Measurements from ENCODE around the gene SUFU. TPM values are rescaled to one million over a fixed set of nuclear protein-coding genes. Genes with fewer than 3 reads are reported as not detected.

Gene SUFU
- total and polyA plus RNA-seq, 8 donors: 0.29 to 26.3 (median 3.7) TPM

GRCh38 chr10:102656791-102657371 lies 153.1 kb downstream of the SUFU start:
- Histone ChIP-seq H3K27ac (peak overlapping the region; percentile 83 to 93 (median 85)), H3K9me3 (no peaks in the 10 kb centered on the region), H3K27me3 (no peaks in the 10 kb centered on the region), H3K4me1 (peaks cover 50 to 99% (median 89%) of the 10 kb centered on the region in 4 donors), H3K36me3 (peaks cover 35 to 74% (median 65%) of the 10 kb centered on the region in 4 donors), H3K4me3 (peak overlapping the region in 1 of 4 donors; percentile 11)
- 66 to 81% (median 73%) methylated on average over 24 to 42 of the region's 42 CpGs for WGBS, 5 donors
- DNase-seq: peak in 1 of 2 donors; percentile 54
- intact Hi-C loops (cut with DNase I; ENCODE audit: low total_unique reads): no loop called here
- TF ChIP-seq POLR2A (IDR thresholded peaks at IDR 0.05) (no peak), POLR2AphosphoS5 (IDR thresholded peaks at IDR 0.05) (no peak), CTCF (IDR thresholded peaks at IDR 0.05) (no peak), EP300 (IDR thresholded peaks at IDR 0.05) (no peak)

GRCh38 chr10:102657451-102657850 lies 153.7 kb downstream of the SUFU start:
- peak overlapping the region; percentile 83 to 93 (median 85) for H3K27ac ChIP-seq
- intact Hi-C loops (cut with DNase I; ENCODE audit: low total_unique reads): no loop called here
- no peak for TF ChIP-seq POLR2AphosphoS5 (IDR thresholded peaks at IDR 0.05)
- TF ChIP-seq EP300 (IDR thresholded peaks at IDR 0.05): no peak
- TF ChIP-seq POLR2A (IDR thresholded peaks at IDR 0.05): no peak
- no peak for TF ChIP-seq CTCF (IDR thresholded peaks at IDR 0.05)
- DNase-seq: no peak
- peaks cover 35 to 69% (median 62%) of the 10 kb centered on the region in 4 donors for H3K36me3 ChIP-seq
- no peaks in the 10 kb centered on the region for H3K9me3 ChIP-seq
- H3K27me3 ChIP-seq: no peaks in the 10 kb centered on the region
- WGBS, 5 donors: 32 to 48% (median 36%) methylated on average over 11 of the region's 11 CpGs
- peak overlapping the region in 1 of 4 donors; percentile 11 for H3K4me3 ChIP-seq
- H3K4me1 ChIP-seq: peaks cover 49 to 93% (median 83%) of the 10 kb centered on the region in 4 donors

GRCh38 chr10:102657984-102658724 lies 154.4 kb downstream of the SUFU start:
- intact Hi-C loops (cut with DNase I; ENCODE audit: low total_unique reads): no loop called here
- 16 to 32% (median 24%) methylated on average over 13 of the region's 13 CpGs for WGBS, 5 donors
- peak overlapping the region; percentile 83 to 93 (median 85) for H3K27ac ChIP-seq
- peaks cover 46 to 86% (median 77%) of the 10 kb centered on the region in 4 donors for H3K4me1 ChIP-seq
- TF ChIP-seq POLR2AphosphoS5 (IDR thresholded peaks at IDR 0.05) (peak in 2 of 3 donors; percentile 76 to 77), CTCF (IDR thresholded peaks at IDR 0.05) (no peak), POLR2A (IDR thresholded peaks at IDR 0.05) (no peak)
- H3K27me3 ChIP-seq: no peaks in the 10 kb centered on the region
- no peaks in the 10 kb centered on the region for H3K9me3 ChIP-seq
- H3K36me3 ChIP-seq: peaks cover 35 to 62% (median 57%) of the 10 kb centered on the region in 4 donors
- no peak overlapping the region for H3K4me3 ChIP-seq
- peak; percentile 82 to 92 for DNase-seq

GRCh38 chr10:102658802-102659201 lies 155.0 kb downstream of the SUFU start:
- Histone ChIP-seq H3K36me3 (peaks cover 35 to 56% (median 51%) of the 10 kb centered on the region in 4 donors), H3K27me3 (no peaks in the 10 kb centered on the region), H3K4me3 (no peak overlapping the region), H3K27ac (peak overlapping the region; percentile 83 to 93 (median 85)), H3K4me1 (peaks cover 46 to 80% (median 70%) of the 10 kb centered on the region in 4 donors), H3K9me3 (no peaks in the 10 kb centered on the region)
- DNase-seq: no peak
- intact Hi-C loops (cut with DNase I; ENCODE audit: low total_unique reads): no loop called here
- no peak for TF ChIP-seq POLR2A (IDR thresholded peaks at IDR 0.05)
- TF ChIP-seq EP300 (IDR thresholded peaks at IDR 0.05): no peak
- no peak for TF ChIP-seq CTCF (IDR thresholded peaks at IDR 0.05)
- no peak for TF ChIP-seq POLR2AphosphoS5 (IDR thresholded peaks at IDR 0.05)
- 42 to 60% (median 46%) methylated on average over 5 of the region's 5 CpGs for WGBS, 5 donors

Measured in stomach (tissue), 9 donors.